Body of pancreas (tissue), 4 donors: ENCODE results near the gene GALM. TPM values are rescaled to one million over a fixed set of nuclear protein-coding genes. Genes with fewer than 3 reads are reported as not detected.
"Not testable (repeated sequence)": the region's sequence is repeated elsewhere in the genome, so short reads cannot be mapped to it uniquely, and the experiment has no call there.

ENCODE experiments used
- ATAC-seq: fragments of 150-250 bp; one replicate; pipeline ENCODE4 v1.9.1; 2016
- DNase-seq, 4 donors: peaks; one replicate each; pipeline ENCODE4 v3.0.0-alpha.2; 2019
- H3K27ac ChIP-seq, 4 donors: fragments of 200-600 bp; sonication (generic); 1 replicate in 3 of 4; 2 replicates in 1 of 4; pipeline versions ENCODE4 v1.5.1 to v1.6.1; 2016 to 2019; ENCODE audit warnings: mild to moderate bottlenecking in 1 of 4, mixed read lengths in 1 of 4, moderate library complexity in 1 of 4
- H3K27me3 ChIP-seq, 2 donors: fragments of 200-600 bp; sonication (generic); one replicate each; pipeline ENCODE4 v1.6.0; 2016; ENCODE audit warnings: mild to moderate bottlenecking in 1 of 2
- H3K36me3 ChIP-seq, 2 donors: fragments of 200-600 bp; sonication (generic); replicated peaks in 1 of 2; 2 replicates each; pipeline ENCODE4 v1.5.1; 2016; ENCODE audit warnings: low read depth in 2 of 2; ENCODE audit not compliant: insufficient read depth in 1 of 2
- H3K4me1 ChIP-seq: fragments of 200-600 bp; sonication (generic); one replicate; pipeline ENCODE4 v1.6.0; 2016
- H3K4me3 ChIP-seq, 2 donors: fragments of 200-600 bp; sonication (generic); 1 replicate in 1 of 2; 2 replicates in 1 of 2; pipeline ENCODE4 v1.5.1; 2016 to 2019
- H3K9me3 ChIP-seq, 3 donors: fragments of 200-600 bp; sonication (generic); 1 replicate in 2 of 3; 2 replicates in 1 of 3; pipeline ENCODE4 v1.5.1; 2016
- POLR2A ChIP-seq, 3 donors: fragments of 450-650 bp; IDR thresholded peaks; one replicate each; pipeline ENCODE4 v1.6.1; 2016; ENCODE audit warnings: antibody characterized with exemption in 3 of 3, mild to moderate bottlenecking in 2 of 3
- WGBS, 2 donors: methylation state at CpG; one replicate each; pipeline ENCODE4 v1.1.5; 2017; 5-methylcytosine and 5-hydroxymethylcytosine counted together
- intact Hi-C: fragments of 100-400 bp; cut with DNase I; formaldehyde crosslinking; loops from one replicate; pipeline ENCODE4 v1.15.1; 2023
- total RNA-seq, 2 donors: library from RNA; depleted of rRNA; stranded (reverse); fragments of >200 nt; gene quantifications; one replicate each; pipeline ENCODE4 v1.1.0, GENCODE V29; 2016
- TF ChIP-seq, protein P1 (sequence below), 7 experiments: fragments of 450-650 bp in 4 of 7; fragments of 200-600 bp in 3 of 7; sonication (generic) in 3 of 7; IDR thresholded peaks; one replicate each; pipeline ENCODE4 v1.5.1; 2016 to 2019; ENCODE audit warnings: antibody characterized with exemption in 7 of 7

The GALM gene
- total RNA-seq, 2 donors from 2014 or later = 7.5 to 20.4 TPM

- WGBS, 2 donors = 89 to 99% methylated on average over 6 to 7 of the region's 7 CpGs
- DNase-seq = no peak
Observed at GRCh38 chr2:38712413-38712812, 46.5 kb downstream of the GALM start.

DNA sequence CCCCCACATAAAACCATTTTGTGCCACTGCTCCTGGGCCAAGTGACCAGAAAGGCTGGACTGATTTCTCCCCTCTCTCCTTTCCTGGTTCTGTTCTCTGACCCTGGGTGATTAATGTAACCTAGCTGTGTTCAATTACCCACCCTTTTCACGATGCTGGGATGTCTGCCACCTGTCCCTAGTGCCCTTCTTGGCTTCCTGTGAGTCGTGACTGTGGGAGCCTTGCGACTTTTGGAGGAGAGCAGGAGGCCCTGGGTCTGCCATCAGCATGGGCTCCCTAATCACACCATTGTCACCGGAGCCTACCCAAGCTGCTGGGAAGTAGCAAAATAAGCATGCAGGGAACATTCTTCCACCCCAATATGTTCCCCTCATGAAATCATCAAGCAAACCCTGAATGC is 47.0 kb downstream of the GALM start:
- no peak for DNase-seq
- Histone ChIP-seq H3K4me1 (peaks cover 7% of the 10 kb centered on the region), H3K36me3 (no peaks in the 10 kb centered on the region), H3K27me3 (no peaks in the 10 kb centered on the region), H3K4me3 (no peak overlapping the region), H3K27ac (no peak overlapping the region), H3K9me3 (no peaks in the 10 kb centered on the region)
- no peak for ATAC-seq
- TF ChIP-seq POLR2A (IDR thresholded peaks at IDR 0.05) = no peak
- TF ChIP-seq, protein P1, sequence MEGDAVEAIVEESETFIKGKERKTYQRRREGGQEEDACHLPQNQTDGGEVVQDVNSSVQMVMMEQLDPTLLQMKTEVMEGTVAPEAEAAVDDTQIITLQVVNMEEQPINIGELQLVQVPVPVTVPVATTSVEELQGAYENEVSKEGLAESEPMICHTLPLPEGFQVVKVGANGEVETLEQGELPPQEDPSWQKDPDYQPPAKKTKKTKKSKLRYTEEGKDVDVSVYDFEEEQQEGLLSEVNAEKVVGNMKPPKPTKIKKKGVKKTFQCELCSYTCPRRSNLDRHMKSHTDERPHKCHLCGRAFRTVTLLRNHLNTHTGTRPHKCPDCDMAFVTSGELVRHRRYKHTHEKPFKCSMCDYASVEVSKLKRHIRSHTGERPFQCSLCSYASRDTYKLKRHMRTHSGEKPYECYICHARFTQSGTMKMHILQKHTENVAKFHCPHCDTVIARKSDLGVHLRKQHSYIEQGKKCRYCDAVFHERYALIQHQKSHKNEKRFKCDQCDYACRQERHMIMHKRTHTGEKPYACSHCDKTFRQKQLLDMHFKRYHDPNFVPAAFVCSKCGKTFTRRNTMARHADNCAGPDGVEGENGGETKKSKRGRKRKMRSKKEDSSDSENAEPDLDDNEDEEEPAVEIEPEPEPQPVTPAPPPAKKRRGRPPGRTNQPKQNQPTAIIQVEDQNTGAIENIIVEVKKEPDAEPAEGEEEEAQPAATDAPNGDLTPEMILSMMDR (IDR thresholded peaks at IDR 0.05) = no peak
- 78% methylated on average over 4 of the region's 4 CpGs; no CpG with 5 or more reads in 1 of the 2 donors for WGBS, 2 donors
- intact Hi-C loops = no loop called here

More at GRCh38 chr2:38712413-38712812, 46.5 kb downstream of the GALM start:
- peaks cover 7% of the 10 kb centered on the region for H3K4me1 ChIP-seq
- TF ChIP-seq, protein P1 (IDR thresholded peaks at IDR 0.05) = no peak
- no peak for TF ChIP-seq POLR2A (IDR thresholded peaks at IDR 0.05)
- H3K27ac ChIP-seq = no peak overlapping the region
- no peaks in the 10 kb centered on the region for H3K27me3 ChIP-seq
- no peak overlapping the region for H3K4me3 ChIP-seq
- no peaks in the 10 kb centered on the region for H3K36me3 ChIP-seq
- no peaks in the 10 kb centered on the region for H3K9me3 ChIP-seq
- ATAC-seq = no peak
- intact Hi-C loops = no loop called here

DNA sequence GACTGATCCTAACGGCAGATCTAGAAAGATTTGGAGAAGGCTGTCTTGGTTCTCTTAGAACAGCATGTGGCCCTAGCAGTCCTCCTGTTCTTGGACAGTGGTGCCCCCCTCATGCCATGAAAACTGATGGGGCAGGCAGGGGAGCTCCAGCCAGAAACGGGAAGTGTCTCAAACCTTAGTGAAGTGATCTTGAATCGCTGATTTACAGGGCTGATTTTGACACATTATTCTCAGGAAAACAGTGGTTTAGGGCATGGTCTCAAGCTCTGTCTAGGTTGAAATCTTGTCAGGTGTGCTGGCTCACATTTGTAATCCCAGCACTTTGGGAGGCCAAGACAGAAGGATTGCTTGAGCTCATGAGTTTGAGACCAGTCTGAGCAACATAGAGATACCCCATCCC is 47.4 kb downstream of the GALM start:
- Histone ChIP-seq H3K4me1 (peaks cover 7% of the 10 kb centered on the region), H3K4me3 (no peak overlapping the region), H3K27ac (no peak overlapping the region), H3K9me3 (no peaks in the 10 kb centered on the region), H3K27me3 (no peaks in the 10 kb centered on the region), H3K36me3 (no peaks in the 10 kb centered on the region)
- DNase-seq (no peak), ATAC-seq (no peak)
- WGBS, 2 donors = 78 to 83% methylated on average over 2 to 3 of the region's 3 CpGs
- TF ChIP-seq, protein P1 (IDR thresholded peaks at IDR 0.05) = no peak
- TF ChIP-seq POLR2A (IDR thresholded peaks at IDR 0.05) = no peak
- intact Hi-C loops = no loop called here

GRCh38 chr2:38714941-38715340 is 49.0 kb downstream of the GALM start:
- 26 to 42% methylated on average over 1 of the region's 1 CpG for WGBS, 2 donors
- H3K27ac ChIP-seq = peak overlapping the region in 2 of 4 donors; percentile 17 to 25
- ATAC-seq = peak; percentile 50

DNA sequence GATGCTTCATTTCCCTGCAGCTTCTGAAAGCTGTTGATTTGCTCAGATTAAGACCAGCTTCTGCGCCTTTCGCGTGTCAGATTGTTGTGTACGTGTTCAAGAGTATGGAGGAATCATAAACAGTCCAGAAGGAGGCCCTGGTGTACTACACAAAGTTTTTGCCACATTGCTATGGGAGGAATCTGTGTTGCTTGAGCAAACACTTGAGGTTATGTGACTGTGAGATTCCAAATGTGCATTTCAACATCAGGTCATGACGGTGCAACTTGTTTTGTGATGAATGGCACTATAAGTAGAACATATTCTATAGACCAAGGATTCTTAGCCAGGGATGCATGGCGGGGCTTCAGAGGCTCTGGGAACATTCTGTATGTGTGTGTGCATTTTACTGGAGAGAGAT is 50.3 kb downstream of the GALM start:
- TF ChIP-seq, protein P1 (IDR thresholded peaks at IDR 0.05) = no peak
- TF ChIP-seq POLR2A (IDR thresholded peaks at IDR 0.05) = no peak
- 76 to 79% methylated on average over 6 of the region's 6 CpGs for WGBS, 2 donors
- DNase-seq (no peak), ATAC-seq (no peak)
- H3K9me3 ChIP-seq = no peaks in the 10 kb centered on the region
- no peak overlapping the region for H3K4me3 ChIP-seq
- H3K27me3 ChIP-seq = no peaks in the 10 kb centered on the region
- H3K4me1 ChIP-seq = peaks cover 23% of the 10 kb centered on the region
- no peak overlapping the region for H3K27ac ChIP-seq
- intact Hi-C loops = no loop called here
- H3K36me3 ChIP-seq = no peaks in the 10 kb centered on the region

More at GRCh38 chr2:38714941-38715340, 49.0 kb downstream of the GALM start:
- H3K36me3 ChIP-seq, H3K4me3 ChIP-seq, intact Hi-C loops, H3K9me3 ChIP-seq, H3K27me3 ChIP-seq, DNase-seq: not testable (repeated sequence)
- peaks cover 10% of the 10 kb centered on the region for H3K4me1 ChIP-seq
